NB4 (cell line): Measurements from ENCODE around the gene CHAMP1.

ENCODE experiments used
- MAX ChIP-seq: IDR thresholded peaks from 2 replicates; pipeline ENCODE4 v1.6.1; 2011; ENCODE audit warnings: low read depth, low read length
- MYC ChIP-seq: IDR thresholded peaks from 2 replicates; pipeline ENCODE4 v1.6.1; 2011; ENCODE audit warnings: low read depth, low read length
- POLR2A ChIP-seq: IDR thresholded peaks from 2 replicates; pipeline ENCODE4 v1.6.1; 2011; ENCODE audit warnings: mild to moderate bottlenecking; ENCODE audit not compliant: insufficient read length; ENCODE audit errors: extremely low read depth

GRCh38 chr13:114313061-114313860 is 1.0 kb upstream of the CHAMP1 start:
- TF ChIP-seq POLR2A (no peak), MAX (no peak), MYC (no peak)
